Fibroblast of the aortic adventitia (primary cell): ENCODE measurements around the gene DMKN. TPM values are rescaled to one million over a fixed set of nuclear protein-coding genes. Genes with fewer than 3 reads are reported as not detected.

Experiments
- DNase-seq: peaks from one replicate; pipeline ENCODE4 v3.0.0-alpha.2; 2010; ENCODE audit warnings: low read depth
- H3K4me3 ChIP-seq: 2 replicates; pipeline ENCODE4 v1.5.1; 2011; ENCODE audit warnings: low read depth, mild to moderate bottlenecking, control low read depth, low read length, moderate library complexity
- CTCF ChIP-seq: IDR thresholded peaks from 2 replicates; pipeline ENCODE4 v1.5.1; 2011; ENCODE audit warnings: mild to moderate bottlenecking, low read length, control low read depth, inconsistent platforms; ENCODE audit not compliant: insufficient read depth
- total RNA-seq: library from RNA; depleted of rRNA; stranded (reverse); fragments of >200 nt; gene quantifications from 2 replicates; pipeline ENCODE4 v1.2.3, GENCODE V29; 2012; ENCODE audit warnings: low replicate concordance

The DMKN gene
- total RNA-seq, 1 donor: 11.4 TPM

DNA sequence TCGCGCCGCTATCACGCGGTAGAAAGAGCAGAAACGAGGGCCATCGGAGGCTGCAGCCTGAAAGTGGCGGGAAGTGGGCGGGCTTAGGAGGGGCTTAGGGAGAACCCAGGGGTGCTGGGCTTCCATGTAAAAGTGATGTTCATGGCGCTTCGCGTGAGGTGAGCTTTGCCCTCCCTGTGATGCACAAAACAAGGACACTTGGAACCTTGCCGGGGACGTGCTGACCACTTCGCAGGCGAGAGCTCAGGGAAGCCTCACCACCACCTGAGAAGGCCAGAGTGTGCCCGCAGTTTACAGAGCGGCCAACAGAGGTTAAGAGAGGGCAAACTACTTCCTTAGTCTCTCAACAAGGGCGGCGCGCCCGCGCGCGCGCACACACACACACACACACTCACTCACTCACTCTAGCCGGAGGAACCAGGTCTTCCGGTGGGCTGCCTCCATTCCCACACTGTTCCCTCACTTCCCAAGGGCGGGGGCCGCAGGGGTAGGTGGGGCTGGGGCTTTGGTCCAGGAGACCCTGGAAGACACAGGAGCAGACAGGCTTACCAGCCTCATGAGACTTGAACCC is 20.5 kb upstream of the DMKN start:
- peak; percentile 29 for DNase-seq
- H3K4me3 ChIP-seq: no peak overlapping the region
- no peak for TF ChIP-seq CTCF

DNA sequence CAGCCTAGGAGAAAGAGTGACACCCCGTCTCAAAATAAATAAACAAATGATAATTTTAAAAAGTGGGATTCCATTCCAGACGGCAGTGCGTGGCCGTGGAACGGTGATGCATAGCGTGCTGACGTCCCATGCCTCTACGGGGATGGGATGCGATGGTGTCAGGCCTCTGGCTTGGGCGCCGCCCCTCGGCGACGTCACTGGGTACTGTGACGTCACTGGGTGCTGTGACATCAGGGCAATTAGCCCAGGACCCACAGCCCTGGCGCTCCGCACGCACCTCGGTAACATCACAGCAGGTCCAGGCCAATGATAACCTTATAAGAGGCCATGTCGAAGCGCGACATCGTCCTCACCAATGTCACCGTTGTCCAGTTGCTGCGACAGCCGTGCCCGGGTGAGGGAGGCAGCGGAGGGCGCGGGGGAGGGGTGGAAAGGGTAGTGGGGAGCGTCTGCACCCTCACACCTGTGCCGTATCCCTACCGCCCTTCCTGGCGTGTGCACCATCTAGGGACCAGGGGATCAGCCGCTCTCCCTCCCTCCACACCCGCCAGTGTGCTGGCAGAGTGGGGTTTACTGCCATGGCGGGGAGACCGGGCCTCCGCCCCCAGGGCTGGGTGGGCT is 19.9 kb upstream of the DMKN start, which contains the start of gene GAPDHS:
Gene GAPDHS, plus strand, starts transcription at position 256 of the 621 bp plus-strand sequence. Its CDS starts 72 bp downstream, at position 328.
- no peak within 1 kb of the TSS for H3K4me3 ChIP-seq
- TF ChIP-seq CTCF: no peak
- no peak for DNase-seq

DNA sequence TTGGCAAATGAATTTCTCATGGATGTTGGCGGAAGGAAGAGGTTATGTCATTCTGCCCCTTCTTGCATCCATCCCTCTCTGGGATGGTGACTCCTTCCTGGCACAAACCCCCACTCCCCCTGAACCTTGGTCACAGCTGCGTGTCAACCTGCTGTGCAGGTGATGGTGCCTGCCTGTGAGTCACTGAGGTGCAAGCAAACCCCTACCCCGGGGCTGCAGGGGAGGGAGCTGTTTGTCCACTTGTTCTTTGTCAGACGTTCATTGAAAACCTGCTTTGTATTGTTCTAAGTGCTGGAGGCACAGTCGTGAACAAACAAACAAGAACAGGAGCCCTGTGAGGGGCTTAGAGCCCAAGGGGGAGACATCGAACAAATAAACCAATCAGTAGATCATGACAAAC is 17.8 kb upstream of the DMKN start:
- no peak overlapping the region for H3K4me3 ChIP-seq
- no peak for TF ChIP-seq CTCF
- DNase-seq: no peak

DNA sequence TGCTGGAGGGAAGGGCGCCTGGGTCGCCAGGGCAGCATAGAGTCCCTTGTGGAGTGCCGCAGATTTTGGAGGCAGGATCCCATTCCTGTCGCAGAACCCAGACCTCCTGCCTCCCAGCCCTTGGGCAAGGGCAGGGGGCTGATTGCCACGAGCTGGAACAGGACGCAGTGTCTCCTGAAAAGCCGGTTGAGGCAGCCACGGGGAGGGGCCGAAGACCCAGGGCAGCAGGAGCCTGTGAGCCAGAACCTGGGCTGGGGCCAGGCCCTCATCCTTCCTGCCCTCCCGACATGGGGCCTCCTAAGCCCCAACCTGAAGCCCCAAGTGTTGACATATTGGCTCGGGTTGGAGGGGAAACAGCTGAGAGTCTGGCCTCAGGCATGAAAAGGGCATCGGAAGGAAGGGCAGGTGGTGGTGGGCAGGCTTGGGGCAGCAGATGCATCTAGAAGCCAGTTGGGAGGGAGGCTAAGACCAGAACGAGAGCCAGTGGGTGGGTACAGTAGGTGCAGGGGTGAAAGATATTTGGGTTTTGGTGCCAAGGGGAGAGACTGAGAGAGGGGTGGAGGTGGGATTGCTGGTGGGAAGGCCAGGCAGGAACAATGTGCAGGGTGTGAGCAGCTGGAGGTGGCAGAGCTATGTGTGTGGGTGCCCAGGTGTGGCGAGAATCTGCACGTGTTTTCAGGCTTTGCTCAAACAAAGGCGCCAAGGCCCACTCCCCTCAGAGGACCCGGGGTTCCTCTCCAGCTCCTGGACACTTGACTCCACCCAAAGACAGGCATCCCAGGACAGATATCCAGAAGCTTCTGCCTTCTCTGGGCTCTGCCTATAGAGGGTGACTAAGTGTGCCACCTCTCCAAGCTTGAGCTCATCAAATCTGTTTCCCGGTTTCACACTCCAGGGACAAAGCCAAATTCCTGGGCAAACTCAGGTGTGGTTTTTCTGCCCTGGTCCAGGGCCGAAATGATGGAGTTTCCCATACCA is 16.1 kb upstream of the DMKN start:
- TF ChIP-seq CTCF: no peak
- no peak for DNase-seq

DNA sequence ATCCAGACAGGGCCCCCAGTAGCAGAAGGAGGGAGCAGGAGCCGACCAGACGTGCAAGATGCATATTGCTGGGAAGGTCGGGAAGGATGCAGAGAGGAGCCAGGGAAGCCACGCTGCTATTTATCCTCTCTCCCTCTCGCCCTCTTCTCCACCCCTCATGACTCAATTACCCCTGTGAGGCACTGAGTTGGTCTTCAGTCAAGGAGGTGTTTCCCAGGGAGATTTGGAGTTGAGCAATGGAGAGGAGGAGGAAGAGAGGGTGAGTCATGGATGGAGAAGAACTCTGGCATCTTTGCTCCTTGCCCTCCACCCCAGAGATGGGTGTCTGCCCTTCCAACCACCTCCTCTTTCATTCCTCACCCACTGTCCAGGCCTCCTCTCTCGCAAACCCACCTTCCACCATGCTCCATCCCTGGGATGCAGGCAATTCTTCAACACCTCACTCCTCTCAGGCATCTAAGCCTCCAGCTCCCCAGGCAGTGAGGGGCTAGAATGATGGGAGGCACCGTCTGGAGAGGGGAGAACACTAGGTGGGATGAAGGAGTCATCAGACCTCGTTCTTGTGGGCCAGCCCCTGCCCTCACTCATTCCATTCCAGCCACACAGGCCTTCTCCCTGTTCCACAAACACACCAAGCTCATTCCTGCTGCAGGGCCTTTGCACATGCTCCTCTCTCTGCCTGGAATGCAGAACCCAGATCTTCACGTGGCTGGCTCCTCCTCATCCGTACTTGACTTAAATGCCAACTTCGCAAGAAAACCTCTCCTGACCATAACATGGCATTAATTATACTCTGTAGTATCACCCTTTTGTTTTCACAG is 15.0 kb upstream of the DMKN start, which contains the start of gene SBSN:
Gene SBSN, minus strand, starts transcription at position 94 of the 821 bp plus-strand sequence. Its CDS starts 30 bp downstream, at position 64.
- TF ChIP-seq CTCF: no peak
- no peak within 1 kb of the TSS for H3K4me3 ChIP-seq
- DNase-seq: peak; percentile 75

More for the DNA sequence above, 16.1 kb upstream of the DMKN start:
- no peak overlapping the region for H3K4me3 ChIP-seq

GRCh38 chr19:35525873-35526272 is 12.4 kb upstream of the DMKN start:
- no peak for TF ChIP-seq CTCF
- no peak for DNase-seq
- H3K4me3 ChIP-seq: no peak overlapping the region
